IMR-90 (cell line): ENCODE data around the gene DAP3.

Experiments
- CTCF ChIP-seq: conservative IDR thresholded peaks from 2 replicates; pipeline ENCODE4 v1.5.1; 2012; ENCODE audit warnings: mild to moderate bottlenecking, low read depth, low read length, improper control_type of control experiment
- FOS ChIP-seq: fragments of 150-350 bp; IDR thresholded peaks from 2 replicates; pipeline ENCODE4 v1.6.1; 2016; ENCODE audit warnings: low read depth, low read length
- MXI1 ChIP-seq: IDR thresholded peaks from 2 replicates; pipeline ENCODE4 v1.6.1; 2012; ENCODE audit warnings: low read depth, mild to moderate bottlenecking, low read length, moderate library complexity, borderline replicate concordance
- POLR2A ChIP-seq: IDR thresholded peaks from 2 replicates; pipeline ENCODE4 v1.6.1; 2012; ENCODE audit warnings: mild to moderate bottlenecking, low read depth, low read length
- RAD21 ChIP-seq: IDR thresholded peaks from 2 replicates; pipeline ENCODE4 v1.6.1; 2012; ENCODE audit warnings: low read length, improper control_type of control experiment
- USF2 ChIP-seq: fragments of 150-350 bp; IDR thresholded peaks from 2 replicates; pipeline ENCODE4 v1.6.1; 2017; ENCODE audit warnings: mild to moderate bottlenecking, antibody characterized with exemption, low read length, low read depth

- no peak for TF ChIP-seq FOS
- no peak for TF ChIP-seq USF2
- TF ChIP-seq RAD21, result no peak
- TF ChIP-seq MXI1, result no peak
- no peak for TF ChIP-seq CTCF
- no peak for TF ChIP-seq POLR2A
These were observed 43.8 kb upstream of the DAP3 start for GRCh38 chr1:155645034-155645598.
